ENCODE data around the gene FAM9A.
A peak's percentile ranks its signal among the peaks of the same experiment; 100 is the strongest.
"Not testable (repeated sequence)": the region's sequence is repeated elsewhere in the genome, so short reads cannot be mapped to it uniquely, and the experiment has no call there.

FAM9A gene

DNA sequence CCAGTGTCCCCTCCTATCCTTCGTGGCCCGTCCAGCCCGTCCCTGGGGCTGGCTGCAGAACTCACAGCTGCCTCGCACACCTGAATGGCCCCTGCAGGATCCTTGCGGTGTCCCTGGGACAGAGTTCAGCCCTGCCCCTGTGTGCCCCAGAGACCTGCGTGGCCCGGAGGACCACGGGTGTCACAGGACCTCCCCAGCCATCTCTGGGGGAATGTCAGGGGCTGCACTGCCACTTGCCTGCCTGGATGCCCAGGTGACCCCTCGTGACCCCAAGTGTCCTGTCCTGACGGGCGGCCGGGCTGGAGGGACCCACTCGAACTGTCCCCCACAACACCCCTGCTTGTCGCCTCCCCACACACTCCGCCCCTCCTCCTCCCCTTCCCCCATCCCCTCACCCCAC, 832 bp downstream of the FAM9A start:
- DNase-seq = not testable (repeated sequence)

DNA sequence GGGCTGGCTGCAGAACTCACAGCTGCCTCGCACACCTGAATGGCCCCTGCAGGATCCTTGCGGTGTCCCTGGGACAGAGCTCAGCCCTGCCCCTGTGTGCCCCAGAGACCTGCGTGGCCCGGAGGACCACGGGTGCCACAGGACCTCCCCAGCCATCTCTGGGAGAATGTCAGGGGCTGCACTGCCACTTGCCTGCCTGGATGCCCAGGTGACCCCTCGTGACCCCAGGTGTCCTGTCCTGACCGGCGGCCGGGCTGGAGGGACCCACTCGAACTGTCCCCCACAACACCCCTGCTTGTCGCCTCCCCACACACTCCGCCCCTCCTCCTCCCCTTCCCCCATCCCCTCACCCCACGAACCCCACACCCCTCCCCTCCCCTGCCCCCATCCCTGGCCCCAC, 1.9 kb downstream of the FAM9A start:
- DNase-seq = not testable (repeated sequence)

GRCh38 chrX:8798702-8799101, 2.5 kb downstream of the FAM9A start:
- not testable (repeated sequence) for DNase-seq

DNA sequence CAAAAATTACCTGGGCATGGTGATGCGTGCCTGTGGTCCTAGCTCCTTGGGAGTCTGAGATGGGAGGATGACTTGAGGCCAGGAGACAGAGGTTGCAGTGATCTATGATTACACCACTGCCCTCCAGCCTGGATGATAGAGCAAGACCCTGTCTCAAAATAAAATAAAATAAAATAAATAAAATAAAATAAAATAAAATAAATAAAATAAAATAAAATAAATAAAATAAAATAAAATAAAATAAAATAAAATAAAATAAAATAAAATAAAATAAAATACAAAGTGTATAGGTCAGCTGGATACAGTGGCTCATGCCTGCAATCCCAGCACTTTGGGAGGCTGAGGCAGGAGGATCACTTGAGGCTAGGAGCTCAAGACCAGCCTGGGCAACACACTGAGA, 14.1 kb downstream of the FAM9A start:
- not testable (repeated sequence) for DNase-seq

DNA sequence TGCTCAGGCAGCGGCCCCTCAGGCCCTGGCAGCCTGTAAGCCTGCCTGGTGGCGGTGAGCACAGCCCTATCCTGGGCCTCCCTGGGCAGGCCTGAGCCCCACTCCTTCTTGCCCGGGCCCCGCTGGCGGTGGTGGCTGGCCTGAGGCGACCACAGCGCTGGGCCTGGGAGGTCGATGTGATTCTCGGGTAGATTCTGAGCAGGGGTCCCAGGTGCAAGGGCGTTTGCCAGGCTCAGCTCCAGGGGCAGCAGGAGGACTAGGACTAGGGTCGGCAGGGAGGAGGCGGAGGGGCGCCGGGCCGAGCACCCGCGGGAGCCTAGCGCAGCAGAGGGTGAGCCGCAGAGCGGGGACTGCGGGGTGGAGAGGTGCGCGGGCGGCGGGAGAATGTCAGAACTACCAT, 17.0 kb downstream of the FAM9A start:
- DNase-seq = no peak

DNA sequence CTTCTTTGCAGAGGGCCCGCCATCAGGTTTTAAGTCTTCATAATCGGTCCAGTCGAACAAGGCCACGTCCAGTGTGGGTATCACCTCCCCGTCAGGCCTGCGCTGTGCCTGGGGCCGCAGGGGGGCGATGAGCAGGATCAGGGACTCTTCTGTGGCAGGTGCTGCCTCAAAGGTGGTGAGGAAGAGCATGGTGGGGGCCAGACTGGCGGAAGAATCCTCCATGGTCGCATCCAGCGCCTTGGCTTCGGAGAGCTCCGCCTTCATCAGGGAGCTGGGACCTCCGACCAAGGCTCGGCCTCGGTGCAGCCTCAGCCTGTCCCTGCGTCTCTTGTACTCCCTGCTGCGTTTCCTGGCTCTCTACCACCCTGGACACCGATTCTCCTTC, 17.5 kb downstream of the FAM9A start:
- no peak for DNase-seq

GRCh38 chrX:8783097-8783713, 18.0 kb downstream of the FAM9A start:
- DNase-seq = peak; percentile 34 to 47

GRCh38 chrX:8782595-8782994, 18.6 kb downstream of the FAM9A start:
- DNase-seq = no peak

DNA sequence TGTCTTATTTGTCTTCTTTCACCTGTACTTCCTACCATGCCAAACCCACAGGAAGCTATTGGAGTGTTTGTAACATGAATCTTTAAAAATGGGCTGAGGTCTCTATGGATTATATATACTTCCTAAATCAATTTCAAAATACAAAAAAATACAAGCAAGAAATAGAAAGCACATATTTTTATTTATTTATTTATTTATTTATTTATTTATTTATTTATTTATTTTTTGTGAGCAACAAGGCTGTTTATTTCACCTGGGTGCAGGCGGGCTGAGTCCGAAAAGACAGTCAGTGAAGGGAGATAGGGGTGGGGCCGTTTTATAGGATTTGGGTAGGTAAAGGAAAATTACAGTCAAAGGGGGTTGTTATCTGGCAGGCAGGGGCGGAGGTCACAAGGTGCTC, 19.3 kb downstream of the FAM9A start:
- DNase-seq = not testable (repeated sequence)

GRCh38 chrX:8773117-8773516, 28.1 kb downstream of the FAM9A start:
- no peak for DNase-seq

DNA sequence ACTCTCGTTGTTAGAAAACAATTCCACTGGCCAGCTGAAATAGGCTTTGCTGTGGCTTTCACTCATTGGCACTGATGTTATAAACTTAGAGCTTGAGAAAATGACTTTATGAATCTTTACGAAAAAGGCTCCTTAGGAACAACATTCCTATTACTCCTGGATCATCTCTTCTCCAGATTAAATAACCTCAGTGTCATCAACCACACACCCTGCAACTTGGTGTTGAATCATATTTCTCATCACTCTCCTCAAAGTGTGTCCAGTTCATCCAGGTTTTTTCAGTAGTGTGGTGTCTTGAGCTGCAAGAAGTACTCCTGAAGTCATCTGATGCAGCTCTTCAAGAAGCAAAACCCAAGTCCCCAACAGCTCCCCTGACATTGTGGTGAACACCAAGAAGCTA, 41.2 kb downstream of the FAM9A start:
- no peak for DNase-seq

GRCh38 chrX:8758706-8759105, 42.5 kb downstream of the FAM9A start:
- DNase-seq = not testable (repeated sequence)

DNA sequence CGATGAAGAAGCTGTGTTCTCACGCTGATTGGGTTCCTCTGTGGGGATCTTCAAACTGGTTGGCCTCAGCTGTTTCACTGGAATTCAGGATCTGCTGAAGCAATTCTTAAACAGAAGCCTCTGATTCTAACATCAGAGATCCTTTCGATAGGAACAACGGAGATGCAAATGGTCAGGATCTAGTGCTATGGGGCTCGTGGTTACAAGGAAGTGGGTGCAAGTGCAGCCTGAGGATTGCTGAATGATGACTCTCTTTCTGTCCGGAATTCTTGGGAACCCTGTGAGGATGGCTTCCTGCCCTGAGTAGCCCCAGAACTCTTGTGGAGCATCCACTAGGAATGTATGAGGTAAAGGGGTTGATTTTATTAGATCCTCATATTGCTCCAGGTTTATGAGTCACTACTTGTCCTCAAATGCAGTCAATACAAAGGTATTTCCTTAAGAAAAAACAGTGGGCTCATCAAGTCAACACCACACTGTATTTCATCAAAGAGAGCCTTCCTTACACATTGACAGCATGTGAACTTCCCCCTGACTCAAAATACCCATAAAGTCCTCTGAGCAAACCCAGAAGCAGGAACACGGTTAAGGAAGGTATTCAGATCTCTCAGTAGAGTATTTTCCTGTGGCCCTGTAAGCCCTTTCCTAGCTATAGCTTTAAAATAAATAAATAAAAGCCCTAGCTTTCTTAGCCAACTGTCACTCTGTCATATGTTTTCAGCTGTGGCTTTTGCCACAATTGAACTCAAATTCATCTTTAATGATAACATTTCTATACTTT, 43.4 kb downstream of the FAM9A start:
- DNase-seq = not testable (repeated sequence)

DNA sequence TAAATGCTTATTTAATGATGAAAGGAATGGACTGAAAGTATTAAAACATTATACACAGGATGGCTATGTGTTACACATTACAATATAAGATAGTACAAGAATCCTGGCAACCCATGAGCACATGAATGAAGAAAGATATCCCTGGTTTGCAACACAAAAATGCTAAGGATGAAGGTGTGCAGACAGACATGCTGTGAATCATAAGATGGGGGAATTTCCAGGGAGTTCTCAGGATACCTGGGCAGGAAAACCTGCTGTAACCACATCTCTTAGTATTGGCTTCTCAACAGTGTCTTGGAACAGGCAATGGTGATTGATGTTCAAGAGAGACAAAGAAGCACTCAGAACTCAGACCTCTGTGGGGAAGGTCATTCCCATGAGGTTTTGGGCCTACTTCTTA, 45.4 kb downstream of the FAM9A start:
- no peak for DNase-seq

GRCh38 chrX:8755116-8755515, 46.1 kb downstream of the FAM9A start:
- DNase-seq = no peak

- DNase-seq = no peak
Measured at GRCh38 chrX:8749697-8750096, 51.5 kb downstream of the FAM9A start.

DNA sequence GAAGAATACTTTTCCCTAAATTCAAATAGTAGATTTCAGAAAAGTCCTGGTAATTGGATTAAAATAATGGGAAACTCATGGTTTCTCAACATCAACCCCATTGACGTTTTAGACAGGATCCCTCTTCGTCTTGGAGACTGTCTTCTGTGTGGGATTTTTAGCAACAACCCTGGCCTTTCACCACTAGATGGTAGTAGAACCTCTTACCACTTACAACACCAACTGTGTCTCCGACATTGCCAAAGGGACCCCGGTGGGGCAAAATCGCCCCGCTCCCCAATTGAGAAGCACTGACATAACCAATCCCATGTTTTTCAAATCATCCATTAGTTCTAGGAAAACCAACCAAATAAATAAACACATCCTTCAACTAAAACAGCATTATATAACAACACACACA, 52.3 kb downstream of the FAM9A start:
- peak in 1 of 2 donors; percentile 22 for DNase-seq

DNA sequence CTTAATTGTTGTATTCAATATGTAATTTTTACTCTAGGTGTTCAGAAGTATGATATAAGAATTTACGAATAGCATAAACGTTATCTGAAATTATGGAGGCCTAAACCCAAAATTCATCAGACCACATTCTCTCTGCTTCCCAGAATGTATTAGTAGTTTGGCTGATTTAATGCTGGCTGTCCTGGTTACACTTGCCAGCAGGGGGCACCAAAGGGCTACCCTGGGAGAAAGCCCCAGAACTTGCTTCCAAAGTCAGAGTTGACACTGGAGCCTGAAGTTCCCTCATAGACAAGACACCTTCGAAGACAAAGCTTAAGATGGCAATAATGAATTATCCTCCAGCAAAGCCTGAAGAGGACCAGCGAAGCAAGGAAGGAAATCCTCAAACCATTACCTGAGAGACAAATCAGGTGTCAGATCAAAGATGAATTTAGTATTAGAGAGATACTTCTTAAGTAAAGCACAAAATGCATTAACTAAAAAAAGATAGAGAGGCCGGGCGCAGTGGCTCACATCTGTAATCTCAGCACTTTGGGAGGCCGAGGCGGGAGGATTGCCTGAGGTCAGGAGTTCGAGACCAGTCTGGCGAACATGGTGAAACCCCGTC, 58.0 kb downstream of the FAM9A start:
- peak; percentile 46 to 47 for DNase-seq

DNA sequence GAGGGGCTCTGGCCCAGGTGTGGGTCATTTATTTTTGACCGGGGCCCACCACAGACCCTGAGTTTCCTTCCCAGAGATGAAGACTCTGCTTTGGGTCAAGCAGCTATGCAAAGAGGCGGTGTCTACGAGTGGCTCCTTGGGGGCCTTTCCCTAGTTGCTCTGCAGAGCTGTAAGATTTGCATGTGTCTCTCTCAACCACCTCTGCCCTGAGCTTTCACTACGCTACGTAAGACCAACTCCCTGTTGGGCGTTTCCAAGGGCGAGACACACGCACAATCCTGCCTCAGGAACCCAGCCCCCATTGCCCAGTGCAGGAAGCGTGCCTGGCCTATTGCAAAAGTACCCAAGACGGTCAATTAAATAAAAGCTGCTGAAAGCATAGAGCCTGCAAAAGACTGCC, 59.2 kb downstream of the FAM9A start:
- no peak for DNase-seq

Measured in CD4-positive, alpha-beta T cell treated with Interleukin-4 for 1 hour (primary cell).